Measurements from ENCODE around the gene SLC35A4. TPM values are rescaled to one million over a fixed set of nuclear protein-coding genes. Genes with fewer than 3 reads are reported as not detected.
"Not testable (repeated sequence)": the region's sequence is repeated elsewhere in the genome, so short reads cannot be mapped to it uniquely, and the experiment has no call there.

The SLC35A4 gene
- total and polyA plus RNA-seq, 2 experiments from 2014 or later, result 19.6 to 45.2 TPM

- Histone ChIP-seq H3K9ac (no peak overlapping the region), H3F3A (ENCODE audit: insufficient read depth) (peaks cover 7% of the 10 kb centered on the region; the same call in 1 of the 2 replicates), H3K4me1 (ENCODE audit: insufficient read depth) (no peaks in the 10 kb centered on the region), H3K36me3 (ENCODE audit: low read depth) (no peaks in the 10 kb centered on the region), H3K27ac (no peak overlapping the region), H3K4me2 (ENCODE audit: unreplicated experiment) (no peak overlapping the region), H3K27me3 (replicated peaks; ENCODE audit: insufficient read depth) (no peaks in the 10 kb centered on the region; the same call in 1 of the 2 replicates), H3K4me3 (no peak overlapping the region), H3K9me3 (ENCODE audit: low read depth) (no peaks in the 10 kb centered on the region), H3K9me2 (ENCODE audit: insufficient read depth) (no peaks in the 10 kb centered on the region), H3K79me2 (ENCODE audit: insufficient read depth) (no peaks in the 10 kb centered on the region), H4K20me1 (ENCODE audit: insufficient read depth) (no peaks in the 10 kb centered on the region), H2AFZ (no peak overlapping the region)
- no peak for DNase-seq
- in situ Hi-C loops (cut with MboI), result no loop called here
- TF ChIP-seq EZH2phosphoT487 (IDR thresholded peaks at IDR 0.05; ENCODE audit: insufficient read depth, low read depth) (no peak), EZH2 (IDR thresholded peaks at IDR 0.05; ENCODE audit: insufficient read depth, poor library complexity, severe bottlenecking) (no peak)
Measured at GRCh38 chr5:140600096-140600495, 35.5 kb downstream of the SLC35A4 start.

GRCh38 chr5:140602147-140602546, 37.5 kb downstream of the SLC35A4 start:
- Histone ChIP-seq H3K9me3 (ENCODE audit: low read depth) (no peaks in the 10 kb centered on the region), H3K9me2 (ENCODE audit: insufficient read depth) (no peaks in the 10 kb centered on the region), H3K9ac (no peak overlapping the region), H3K4me3 (no peak overlapping the region), H3K79me2 (ENCODE audit: insufficient read depth) (no peaks in the 10 kb centered on the region), H3K4me2 (ENCODE audit: unreplicated experiment) (no peak overlapping the region), H3K27me3 (replicated peaks; ENCODE audit: insufficient read depth) (no peaks in the 10 kb centered on the region), H3K4me1 (ENCODE audit: insufficient read depth) (no peaks in the 10 kb centered on the region), H2AFZ (no peak overlapping the region), H3K27ac (peak overlapping the region; percentile 60; the same call in 1 of the 2 replicates), H3K36me3 (ENCODE audit: low read depth) (no peaks in the 10 kb centered on the region), H4K20me1 (ENCODE audit: insufficient read depth) (no peaks in the 10 kb centered on the region), H3F3A (ENCODE audit: insufficient read depth) (peaks cover 7% of the 10 kb centered on the region; the same call in 1 of the 2 replicates)
- TF ChIP-seq EZH2phosphoT487 (IDR thresholded peaks at IDR 0.05; ENCODE audit: insufficient read depth, low read depth), result no peak
- TF ChIP-seq EZH2 (IDR thresholded peaks at IDR 0.05; ENCODE audit: insufficient read depth, poor library complexity, severe bottlenecking), result no peak
- DNase-seq, result no peak
- in situ Hi-C loops (cut with MboI), result no loop called here
- 70 to 76% methylated on average over 4 of the region's 4 CpGs for WGBS, 2 experiments (ENCODE audit: low coverage in 1 of 2, low lambda C conversion rate in 2 of 2, missing lambda C conversion rate in 2 of 2)

GRCh38 chr5:140603446-140603698, 38.7 kb downstream of the SLC35A4 start:
- H3K9ac ChIP-seq; H3K36me3 ChIP-seq (ENCODE audit: low read depth); H4K20me1 ChIP-seq (ENCODE audit: insufficient read depth); H3K9me2 ChIP-seq (ENCODE audit: insufficient read depth); H3K27me3 ChIP-seq (replicated peaks; ENCODE audit: insufficient read depth); H2AFZ ChIP-seq; H3F3A ChIP-seq (ENCODE audit: insufficient read depth); H3K4me1 ChIP-seq (ENCODE audit: insufficient read depth); DNase-seq; H3K9me3 ChIP-seq (ENCODE audit: low read depth); H3K4me2 ChIP-seq (ENCODE audit: unreplicated experiment); H3K79me2 ChIP-seq (ENCODE audit: insufficient read depth); H3K27ac ChIP-seq; H3K4me3 ChIP-seq; in situ Hi-C loops (cut with MboI): not testable (repeated sequence)
- 87 to 89% methylated on average over 4 of the region's 4 CpGs for WGBS, 2 experiments (ENCODE audit: low coverage in 1 of 2, low lambda C conversion rate in 2 of 2, missing lambda C conversion rate in 2 of 2)

- no peak for DNase-seq
- Histone ChIP-seq H3K79me2 (ENCODE audit: insufficient read depth) (no peaks in the 10 kb centered on the region), H3K9me2 (ENCODE audit: insufficient read depth) (no peaks in the 10 kb centered on the region), H3K27ac (no peak overlapping the region), H4K20me1 (ENCODE audit: insufficient read depth) (no peaks in the 10 kb centered on the region), H2AFZ (no peak overlapping the region), H3K36me3 (ENCODE audit: low read depth) (no peaks in the 10 kb centered on the region), H3K9ac (no peak overlapping the region), H3K27me3 (replicated peaks; ENCODE audit: insufficient read depth) (no peaks in the 10 kb centered on the region), H3F3A (ENCODE audit: insufficient read depth) (peaks cover 7% of the 10 kb centered on the region; the same call in 1 of the 2 replicates), H3K9me3 (ENCODE audit: low read depth) (no peaks in the 10 kb centered on the region), H3K4me1 (ENCODE audit: insufficient read depth) (peaks cover under 1% of the 10 kb centered on the region), H3K4me2 (ENCODE audit: unreplicated experiment) (no peak overlapping the region), H3K4me3 (no peak overlapping the region)
- WGBS, 2 experiments (ENCODE audit: low coverage in 1 of 2, low lambda C conversion rate in 2 of 2, missing lambda C conversion rate in 2 of 2), result 84 to 95% methylated on average over 2 of the region's 2 CpGs
- in situ Hi-C loops (cut with MboI), result no loop called here
- TF ChIP-seq EZH2phosphoT487 (IDR thresholded peaks at IDR 0.05; ENCODE audit: insufficient read depth, low read depth), result no peak
- no peak for TF ChIP-seq EZH2 (IDR thresholded peaks at IDR 0.05; ENCODE audit: insufficient read depth, poor library complexity, severe bottlenecking)
Measured at GRCh38 chr5:140603734-140604133, 39.1 kb downstream of the SLC35A4 start.

- no peak for TF ChIP-seq EZH2phosphoT487 (IDR thresholded peaks at IDR 0.05; ENCODE audit: insufficient read depth, low read depth)
- no peak for TF ChIP-seq EZH2 (IDR thresholded peaks at IDR 0.05; ENCODE audit: insufficient read depth, poor library complexity, severe bottlenecking)
- in situ Hi-C loops (cut with MboI), result no loop called here
- DNase-seq, result no peak
Measured at GRCh38 chr5:140605879-140606278, 41.3 kb downstream of the SLC35A4 start.

More at GRCh38 chr5:140605879-140606278, 41.3 kb downstream of the SLC35A4 start:
- Histone ChIP-seq H3K27ac (no peak overlapping the region), H3K4me3 (no peak overlapping the region), H3K9me2 (ENCODE audit: insufficient read depth) (no peaks in the 10 kb centered on the region), H3K4me2 (ENCODE audit: unreplicated experiment) (no peak overlapping the region), H3K4me1 (ENCODE audit: insufficient read depth) (peaks cover 11% of the 10 kb centered on the region), H3K36me3 (ENCODE audit: low read depth) (no peaks in the 10 kb centered on the region), H3K9ac (no peak overlapping the region), H4K20me1 (ENCODE audit: insufficient read depth) (no peaks in the 10 kb centered on the region), H3K27me3 (replicated peaks; ENCODE audit: insufficient read depth) (no peaks in the 10 kb centered on the region), H3F3A (ENCODE audit: insufficient read depth) (peaks cover 7% of the 10 kb centered on the region; the same call in 1 of the 2 replicates), H3K79me2 (ENCODE audit: insufficient read depth) (no peaks in the 10 kb centered on the region), H2AFZ (no peak overlapping the region), H3K9me3 (ENCODE audit: low read depth) (no peaks in the 10 kb centered on the region)
- WGBS, 2 experiments (ENCODE audit: low coverage in 1 of 2, low lambda C conversion rate in 2 of 2, missing lambda C conversion rate in 2 of 2), result 48 to 57% methylated on average over 3 of the region's 3 CpGs

All from GM23248 (cell line).